Gastrocnemius medialis (tissue), 4 donors: ENCODE data around the gene CD34. TPM values are rescaled to one million over a fixed set of nuclear protein-coding genes. Genes with fewer than 3 reads are reported as not detected.

Experiments
- ATAC-seq, 2 donors: fragments of 150-250 bp; one replicate each; pipeline ENCODE4 v1.9.1; 2016
- DNase-seq, 2 donors: peaks; one replicate each; pipeline ENCODE4 v3.0.0-alpha.2; 2019
- H3K27ac ChIP-seq, 4 donors: fragments of 200-600 bp; sonication (generic); 1 replicate in 1 of 4; 2 replicates in 3 of 4; pipeline ENCODE4 v1.5.1; 2016 to 2018; ENCODE audit warnings: mild to moderate bottlenecking in 2 of 4, moderate library complexity in 1 of 4
- H3K27me3 ChIP-seq, 3 donors: fragments of 200-600 bp; sonication (generic) in 2 of 3; 1 replicate in 1 of 3; 2 replicates in 2 of 3; pipeline versions ENCODE4 v1.5.1 to v1.6.0; 2016 to 2019; ENCODE audit warnings: mild to moderate bottlenecking in 1 of 3, moderate library complexity in 1 of 3
- H3K36me3 ChIP-seq, 2 donors: fragments of 200-600 bp; sonication (generic) in 1 of 2; one replicate each; pipeline ENCODE4 v1.5.1; 2017 to 2018
- H3K4me1 ChIP-seq, 2 donors: fragments of 200-600 bp; sonication (generic) in 1 of 2; one replicate each; pipeline ENCODE4 v1.5.1; 2016 to 2017; ENCODE audit warnings: mild to moderate bottlenecking in 2 of 2
- H3K4me3 ChIP-seq, 4 donors: fragments of 200-600 bp; sonication (generic) in 3 of 4; 1 replicate in 1 of 4; 2 replicates in 3 of 4; pipeline ENCODE4 v1.5.1; 2016 to 2019; ENCODE audit warnings: mild to moderate bottlenecking in 2 of 4
- H3K9me3 ChIP-seq, 3 donors: fragments of 200-600 bp; sonication (generic) in 2 of 3; 1 replicate in 1 of 3; 2 replicates in 2 of 3; pipeline ENCODE4 v1.5.1; 2016 to 2019
- CTCF ChIP-seq, 5 experiments: fragments of 450-650 bp in 3 of 5; fragments of 200-600 bp in 2 of 5; sonication (generic) in 2 of 5; IDR thresholded peaks in 4 of 5; conservative IDR thresholded peaks in 1 of 5; 1 replicate in 4 of 5; 2 replicates in 1 of 5; pipeline ENCODE4 v1.5.1; 2016 to 2019; ENCODE audit warnings: antibody characterized with exemption in 5 of 5, mild to moderate bottlenecking in 3 of 5, moderate library complexity in 3 of 5
- POLR2A ChIP-seq, 2 donors: fragments of 450-650 bp; IDR thresholded peaks; one replicate each; pipeline ENCODE4 v1.6.1; 2017; ENCODE audit warnings: antibody characterized with exemption in 2 of 2, mild to moderate bottlenecking in 2 of 2, moderate library complexity in 2 of 2
- in situ Hi-C, 4 donors: fragments of 200-750 bp; cut with MboI; loops; one replicate each; pipeline versions ENCODE4 v1.15.0 to v1.8.0; 2017; ENCODE audit warnings: low sequenced_read_pairs in 4 of 4
- intact Hi-C: fragments of 100-400 bp; cut with DNase I; formaldehyde crosslinking; loops from one replicate; pipeline ENCODE4 v1.15.1; 2023; ENCODE audit warnings: low total_unique reads
- total RNA-seq, 4 donors: library from RNA; depleted of rRNA; stranded (reverse); fragments of >200 nt; gene quantifications; one replicate each; pipeline versions ENCODE4 v1.1.0 to v1.2.3, GENCODE V29; 2016

Gene CD34
- total RNA-seq, 4 donors from 2014 or later = 13.6 to 31.7 (median 20.7) TPM

- peaks cover 29 to 34% of the 10 kb centered on the region in 2 donors for H3K4me1 ChIP-seq
- no peak for ATAC-seq
- no peaks in the 10 kb centered on the region for H3K27me3 ChIP-seq
- intact Hi-C loops (no loop called here), in situ Hi-C loops (loop anchor here in 1 of 4 donors (10.0 kb wide), 1 partner anchor 46 kb away; no protein-coding TSS in a partner anchor)
- DNase-seq = no peak
- TF ChIP-seq POLR2A (IDR thresholded peaks at IDR 0.05) (no peak), CTCF (IDR thresholded peaks at IDR 0.05 in 4 of 5, conservative IDR thresholded peaks at IDR 0.05 in 1 of 5) (no peak)
- no peaks in the 10 kb centered on the region for H3K9me3 ChIP-seq
- H3K36me3 ChIP-seq = no peaks in the 10 kb centered on the region
- H3K4me3 ChIP-seq = no peak overlapping the region
- H3K27ac ChIP-seq = no peak overlapping the region
These were observed 39.7 kb downstream of the CD34 start for GRCh38 chr1:207871117-207871649.

- DNase-seq (no peak), ATAC-seq (no peak)
- Histone ChIP-seq H3K4me1 (peaks cover 32 to 41% of the 10 kb centered on the region in 2 donors), H3K27me3 (no peaks in the 10 kb centered on the region), H3K36me3 (no peaks in the 10 kb centered on the region), H3K4me3 (no peak overlapping the region), H3K27ac (no peak overlapping the region), H3K9me3 (no peaks in the 10 kb centered on the region)
- TF ChIP-seq CTCF (IDR thresholded peaks at IDR 0.05 in 4 of 5, conservative IDR thresholded peaks at IDR 0.05 in 1 of 5) (no peak), POLR2A (IDR thresholded peaks at IDR 0.05) (no peak)
- intact Hi-C loops = no loop called here
- in situ Hi-C loops = loop anchor here in 1 of 4 donors (10.0 kb wide), 1 partner anchor 46 kb away; no protein-coding TSS in a partner anchor
These were observed 40.5 kb downstream of the CD34 start for GRCh38 chr1:207870306-207871031.

- Histone ChIP-seq H3K9me3 (no peaks in the 10 kb centered on the region), H3K36me3 (no peaks in the 10 kb centered on the region), H3K4me1 (peaks cover 37 to 48% of the 10 kb centered on the region in 2 donors), H3K27ac (peak overlapping the region in 3 of 4 donors; percentile 89 to 90 (median 90)), H3K27me3 (no peaks in the 10 kb centered on the region), H3K4me3 (no peak overlapping the region)
- DNase-seq (no peak), ATAC-seq (no peak)
- TF ChIP-seq CTCF (IDR thresholded peaks at IDR 0.05 in 4 of 5, conservative IDR thresholded peaks at IDR 0.05 in 1 of 5) (no peak), POLR2A (IDR thresholded peaks at IDR 0.05) (no peak)
- intact Hi-C loops = loop anchor here (1.0 kb wide), 1 partner anchor 42 kb away; no protein-coding TSS in a partner anchor
- in situ Hi-C loops = loop anchor here (5.0 to 10.0 kb wide), 3 partner anchors 38 to 45 kb away; no protein-coding TSS in a partner anchor
These were observed 41.1 kb downstream of the CD34 start for GRCh38 chr1:207869859-207870258.

- Histone ChIP-seq H3K27ac (peak overlapping the region; percentile 77 to 90 (median 90)), H3K9me3 (no peaks in the 10 kb centered on the region), H3K4me3 (peak overlapping the region; percentile 64 to 69 (median 65)), H3K36me3 (no peaks in the 10 kb centered on the region), H3K4me1 (peaks cover 45 to 56% of the 10 kb centered on the region in 2 donors), H3K27me3 (no peaks in the 10 kb centered on the region)
- in situ Hi-C loops (loop anchor here in 3 of 4 donors (5.0 kb wide), 2 partner anchors 37 to 42 kb away; no protein-coding TSS in a partner anchor), intact Hi-C loops (loop anchor here (1.0 kb wide), 1 partner anchor 41 kb away; no protein-coding TSS in a partner anchor)
- peak; percentile 70 to 98 (median 97) for TF ChIP-seq CTCF (IDR thresholded peaks at IDR 0.05 in 4 of 5, conservative IDR thresholded peaks at IDR 0.05 in 1 of 5)
- TF ChIP-seq POLR2A (IDR thresholded peaks at IDR 0.05) = peak; percentile 69 to 75
- DNase-seq = peak; percentile 28 to 70
- peak; percentile 70 to 72 for ATAC-seq
These were observed 41.9 kb downstream of the CD34 start for GRCh38 chr1:207868774-207869721.
